ENCODE data around the gene PDIA6. TPM values are rescaled to one million over a fixed set of nuclear protein-coding genes. Genes with fewer than 3 reads are reported as not detected.
"Not testable (repeated sequence)": the region's sequence is repeated elsewhere in the genome, so short reads cannot be mapped to it uniquely, and the experiment has no call there.

The PDIA6 gene
- total RNA-seq, 1 donor from 2014 or later: 188 TPM

DNA sequence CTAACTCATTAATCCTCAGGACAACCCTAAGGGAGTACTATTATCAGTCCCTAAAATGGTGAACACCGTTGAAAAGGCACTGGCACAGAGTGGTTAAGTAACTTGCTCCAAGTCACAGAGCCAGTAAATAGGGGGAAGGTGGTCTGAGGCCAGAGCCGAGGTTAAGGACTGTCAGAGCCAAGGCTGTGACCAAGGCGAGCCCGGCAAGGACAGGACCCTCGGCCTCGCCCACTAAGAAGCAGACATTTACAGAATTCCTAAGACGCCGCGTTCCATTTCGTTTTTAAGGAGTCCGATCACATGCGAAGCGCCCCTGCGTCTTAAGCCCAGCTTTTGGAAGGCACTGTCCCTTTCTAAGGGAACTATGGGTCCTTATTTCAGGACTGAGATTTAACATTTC lies 1.1 kb downstream of the PDIA6 start:
- intact Hi-C loops (cut with micrococcal nuclease): loop anchor here (5.0 kb wide), 5 partner anchors 119 to 941 kb away; partner anchors contain the start of genes HPCAL1, ODC1 and RRM2

GRCh38 chr2:10810202-10811161 lies 2.1 kb downstream of the PDIA6 start:
- intact Hi-C loops (cut with micrococcal nuclease): loop anchor here (5.0 kb wide), 5 partner anchors 118 to 942 kb away; partner anchors contain the start of genes HPCAL1, ODC1 and RRM2

DNA sequence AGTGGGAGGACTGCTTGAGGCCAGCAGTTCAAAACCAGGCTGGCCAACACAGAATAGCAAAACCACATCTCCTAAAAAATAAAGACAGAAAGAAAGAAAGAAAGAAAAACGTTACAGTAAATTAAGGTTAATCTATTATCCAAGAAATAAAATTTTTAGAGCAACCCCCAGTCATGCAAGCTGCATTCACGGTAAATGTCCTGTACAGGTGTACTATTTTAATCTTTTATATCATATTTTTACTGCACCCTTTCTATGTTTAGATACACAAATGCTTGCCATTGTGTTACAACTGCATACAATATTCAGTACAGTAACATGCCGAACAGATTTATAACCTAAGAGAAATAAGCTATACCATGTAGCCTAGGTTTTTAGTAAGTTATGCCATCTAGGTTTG lies 6.0 kb downstream of the PDIA6 start:
- intact Hi-C loops (cut with micrococcal nuclease): no loop called here

DNA sequence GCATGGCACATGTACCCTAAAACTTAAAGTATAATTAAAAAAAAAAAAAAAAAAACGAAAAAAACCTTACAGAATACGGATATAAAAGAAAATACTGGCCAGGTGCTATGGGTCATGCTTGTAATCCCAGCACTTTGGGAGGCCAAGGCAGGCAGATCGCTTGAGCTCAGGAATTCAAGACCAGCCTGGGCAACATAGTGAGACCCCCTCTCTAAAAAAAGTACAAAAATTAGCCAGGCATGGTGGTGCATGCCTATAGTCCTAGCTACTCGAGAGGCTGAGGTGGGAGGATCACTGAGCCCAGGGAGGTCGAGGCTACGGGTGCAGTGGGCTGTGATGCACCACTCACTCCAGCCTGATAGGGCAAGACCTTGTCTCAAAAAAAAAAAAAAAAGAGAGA lies 6.6 kb downstream of the PDIA6 start:
- intact Hi-C loops (cut with micrococcal nuclease): not testable (repeated sequence)

DNA sequence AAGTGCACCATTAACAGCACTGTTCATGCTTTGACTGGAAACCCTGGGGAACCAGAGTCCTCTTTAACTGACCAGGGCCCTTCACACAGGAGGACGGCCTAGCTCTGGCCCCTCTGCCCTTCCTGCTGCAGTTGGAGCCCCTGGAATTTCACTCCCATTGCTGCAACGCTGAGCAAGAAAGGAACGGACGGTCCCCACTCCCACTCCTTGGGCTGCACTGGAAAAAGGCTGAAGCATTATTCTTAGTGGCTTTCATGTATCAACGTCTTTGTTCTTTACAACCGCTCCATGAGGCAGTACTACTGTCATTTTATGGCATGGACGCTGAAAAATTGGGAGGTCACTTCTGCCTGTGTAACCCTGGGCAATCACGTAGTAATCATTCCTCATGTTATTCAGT lies 9.9 kb downstream of the PDIA6 start:
- intact Hi-C loops (cut with micrococcal nuclease): no loop called here

DNA sequence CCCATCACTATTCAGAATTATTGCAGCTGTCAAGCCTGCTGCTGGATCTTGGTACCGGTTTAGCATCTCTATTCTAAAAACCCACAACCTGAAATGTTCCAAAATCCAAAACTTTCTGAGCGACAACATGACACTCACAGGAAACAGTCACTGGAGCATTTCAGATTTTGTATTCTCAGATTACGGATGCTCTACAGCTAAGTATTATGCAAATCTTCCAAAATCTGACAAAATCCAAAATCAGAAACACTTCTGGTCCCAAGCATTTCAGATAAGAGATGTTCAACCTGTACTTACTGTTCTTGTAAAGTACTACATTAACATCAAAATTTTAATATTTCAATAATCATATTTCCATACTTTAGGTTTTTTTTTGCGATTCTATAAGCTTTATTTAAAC lies 12.4 kb downstream of the PDIA6 start:
- intact Hi-C loops (cut with micrococcal nuclease): no loop called here

DNA sequence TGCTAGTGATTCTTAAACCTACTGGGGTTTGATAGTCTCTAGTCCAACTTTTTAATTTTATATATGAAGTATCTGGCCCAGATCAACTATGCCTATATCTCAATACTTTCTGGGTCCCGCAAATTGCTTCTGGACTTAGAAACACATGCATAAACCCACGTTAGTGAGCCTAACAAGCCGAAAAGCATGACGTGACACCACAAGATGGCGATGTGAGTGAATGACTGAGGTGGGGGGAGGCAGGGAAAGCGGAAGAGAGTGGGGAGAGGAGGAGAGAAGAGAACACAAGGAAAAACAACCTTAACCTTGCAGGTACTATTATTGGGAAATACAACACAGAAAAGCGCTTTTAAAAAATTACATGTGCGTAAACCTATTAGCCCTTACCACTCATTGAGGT lies 13.8 kb downstream of the PDIA6 start:
- intact Hi-C loops (cut with micrococcal nuclease): no loop called here

- intact Hi-C loops (cut with micrococcal nuclease): no loop called here
Measured at GRCh38 chr2:10796703-10797102, 15.9 kb downstream of the PDIA6 start.

- intact Hi-C loops (cut with micrococcal nuclease): no loop called here
Measured at GRCh38 chr2:10795508-10796046, 17.0 kb downstream of the PDIA6 start.

GRCh38 chr2:10794876-10795275 lies 17.7 kb downstream of the PDIA6 start:
- intact Hi-C loops (cut with micrococcal nuclease): no loop called here

DNA sequence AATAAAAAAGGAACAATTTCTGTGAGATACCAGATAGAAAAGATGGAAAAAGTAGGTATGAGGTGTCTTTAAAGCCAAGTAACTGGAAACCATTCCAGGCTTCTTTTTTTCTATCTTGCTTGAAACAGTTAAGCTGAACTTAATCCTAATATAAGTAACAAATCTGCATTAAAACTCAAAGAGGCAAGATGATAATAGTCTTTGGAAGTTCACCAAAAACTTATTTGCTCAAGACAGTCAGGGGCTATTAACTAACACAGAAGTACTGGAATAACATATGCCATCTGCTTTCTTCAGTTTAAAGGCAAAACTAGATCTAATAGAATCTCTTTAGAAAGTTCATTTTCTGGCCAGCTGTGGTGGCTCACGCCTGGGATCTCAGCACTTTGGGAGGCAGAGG lies 18.8 kb downstream of the PDIA6 start:
- intact Hi-C loops (cut with micrococcal nuclease): no loop called here

DNA sequence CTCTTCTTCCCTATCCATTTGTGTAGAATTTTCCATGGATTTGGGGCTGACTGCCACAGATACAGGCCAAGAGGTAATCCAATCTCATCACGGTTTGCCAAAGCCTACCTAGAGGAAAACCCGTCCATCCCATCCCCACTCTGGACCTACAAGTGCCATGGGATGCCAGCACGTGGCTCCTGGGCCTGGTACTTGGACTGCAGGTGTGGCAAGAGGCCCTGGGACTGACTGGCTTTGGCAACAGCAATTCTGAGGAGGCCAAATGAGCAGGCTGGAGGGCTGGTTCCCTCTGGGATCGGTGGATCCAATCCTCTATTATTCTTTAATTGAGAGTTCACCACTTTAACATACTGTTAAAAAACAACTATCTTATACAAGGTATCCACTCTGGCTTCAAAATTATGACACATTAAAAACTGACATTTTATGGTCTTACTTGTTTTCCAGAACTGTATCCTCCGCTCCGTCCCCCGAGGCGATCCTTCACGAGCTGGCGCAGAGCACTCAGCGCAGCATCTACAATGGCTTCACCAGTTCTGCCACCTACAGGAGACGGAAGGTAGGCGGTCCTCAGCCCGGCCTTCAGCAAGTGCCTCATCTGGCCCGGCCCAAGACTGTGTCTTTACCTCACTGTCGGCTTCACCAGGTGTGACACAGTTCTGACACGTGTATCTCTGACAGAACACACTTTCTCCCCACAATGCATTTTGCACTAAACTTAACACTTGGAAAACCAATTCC lies 19.8 kb downstream of the PDIA6 start:
- intact Hi-C loops (cut with micrococcal nuclease): no loop called here

DNA sequence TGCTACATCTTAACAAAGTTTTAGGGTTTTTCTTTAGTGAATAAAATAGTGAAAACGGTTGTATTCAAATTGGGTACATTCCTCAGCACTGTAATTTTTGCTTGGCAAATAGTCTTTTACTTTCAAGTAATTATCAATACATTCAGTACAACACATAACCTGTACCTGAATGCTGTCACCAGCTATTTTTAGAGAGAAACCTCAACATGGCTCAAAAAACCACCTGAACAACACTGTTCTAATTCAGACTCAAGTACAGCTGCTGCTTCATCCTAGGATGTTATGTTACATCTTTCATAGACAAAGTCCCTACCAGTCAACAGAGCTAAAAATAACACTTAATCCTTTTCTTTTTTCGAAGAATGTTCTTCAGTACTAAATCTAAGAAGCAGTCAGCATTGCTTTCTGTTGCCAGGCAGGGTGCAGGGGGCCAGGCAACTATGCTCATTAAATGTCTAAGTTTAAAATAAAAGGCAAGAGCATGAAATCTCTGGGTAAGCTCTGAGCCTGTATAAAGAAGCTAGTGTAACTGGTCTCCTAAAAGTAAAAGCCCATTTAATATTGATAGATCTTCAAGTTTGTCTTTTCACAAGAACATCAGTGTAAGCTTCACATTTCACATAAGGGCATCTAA lies 20.5 kb downstream of the PDIA6 start:
- intact Hi-C loops (cut with micrococcal nuclease): no loop called here

DNA sequence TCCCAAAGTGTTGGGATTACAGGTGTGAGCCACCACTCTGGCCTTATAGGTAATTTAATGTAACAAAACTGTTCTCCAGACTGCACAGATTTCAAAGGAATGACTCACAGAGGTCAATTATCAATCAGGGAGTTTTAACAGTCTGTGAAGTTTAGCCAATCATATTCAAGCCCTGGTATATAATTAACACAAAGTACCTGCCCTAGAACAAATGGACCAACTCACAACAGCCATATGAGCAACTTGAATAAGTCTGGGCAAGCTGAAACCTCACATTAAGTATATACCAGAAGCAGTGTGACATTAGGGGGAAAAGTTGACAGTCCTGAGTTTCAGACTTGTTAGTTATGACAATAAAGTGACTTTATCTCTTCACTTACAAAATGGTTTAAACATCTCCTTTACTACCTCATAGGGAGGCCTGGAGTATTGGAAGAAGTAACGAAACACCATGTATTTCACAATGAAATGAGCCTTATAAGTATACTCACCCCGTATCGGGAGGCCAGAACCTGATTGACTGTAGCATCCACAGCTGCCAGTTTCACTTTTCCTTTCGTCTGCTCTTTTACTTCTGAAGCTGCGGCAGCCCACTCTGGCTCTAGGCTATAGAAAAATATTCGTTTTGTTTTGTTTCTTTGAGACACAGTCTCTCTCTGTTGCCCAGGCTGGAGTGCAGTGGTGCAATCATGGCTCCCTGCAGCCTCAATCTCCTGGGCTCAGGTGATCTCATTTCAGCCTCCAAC lies 22.2 kb downstream of the PDIA6 start:
- intact Hi-C loops (cut with micrococcal nuclease): no loop called here

DNA sequence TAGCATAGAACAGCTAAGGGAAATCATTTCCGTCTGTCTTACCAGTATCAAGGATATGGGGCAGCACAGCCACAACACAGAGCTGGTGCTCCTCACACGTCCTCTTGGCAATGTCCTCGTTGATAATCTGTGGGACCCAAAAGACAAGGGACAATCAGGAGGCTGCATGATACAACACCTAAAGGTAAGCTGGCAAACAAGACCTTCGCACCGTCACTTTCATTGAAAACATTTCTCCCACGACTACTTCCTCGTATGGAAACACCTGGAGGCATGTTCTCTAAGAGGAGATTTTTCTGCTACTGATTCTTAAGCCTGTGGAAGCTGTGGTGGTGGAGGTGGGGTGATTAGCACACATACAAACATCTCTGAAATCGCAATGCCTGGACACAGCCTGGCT lies 23.7 kb downstream of the PDIA6 start:
- intact Hi-C loops (cut with micrococcal nuclease): no loop called here

- intact Hi-C loops (cut with micrococcal nuclease): no loop called here
Measured at GRCh38 chr2:10787176-10787968, 25.2 kb downstream of the PDIA6 start.

DNA sequence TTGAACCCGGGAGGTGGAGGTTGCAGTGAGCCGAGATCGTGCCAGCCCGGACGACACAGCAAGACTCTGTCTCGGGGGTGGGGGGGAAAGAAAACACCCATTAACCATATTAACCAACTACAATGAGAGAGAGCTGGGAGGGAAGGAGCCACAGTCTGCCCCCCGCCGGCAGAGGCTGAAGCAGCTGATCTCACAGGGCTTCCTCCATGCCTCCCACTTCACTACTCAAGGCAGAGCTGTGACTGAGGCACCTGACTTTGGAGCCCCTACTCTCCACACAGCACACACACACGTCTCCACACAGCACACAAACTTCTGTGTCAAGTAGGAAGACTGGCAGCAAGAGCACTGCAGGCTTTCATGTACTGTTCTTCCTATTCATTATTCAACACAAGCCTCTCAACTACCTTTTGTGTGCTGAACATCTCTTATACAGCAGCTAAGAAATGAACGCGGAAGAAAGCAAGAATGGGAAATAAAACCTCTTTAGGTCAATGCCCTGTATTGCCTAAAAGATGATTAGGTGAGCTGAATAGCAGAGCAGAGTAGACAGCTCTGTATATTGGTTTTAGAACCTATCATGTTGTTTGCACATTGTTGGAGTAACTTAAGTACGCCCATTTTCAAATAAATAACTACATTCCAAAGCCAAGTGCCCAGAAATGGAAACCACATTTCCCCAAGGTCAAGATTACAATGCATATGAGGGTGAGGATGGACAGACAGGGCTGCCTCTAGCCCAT lies 26.2 kb downstream of the PDIA6 start:
- intact Hi-C loops (cut with micrococcal nuclease): no loop called here

GRCh38 chr2:10785260-10785659 lies 27.3 kb downstream of the PDIA6 start:
- intact Hi-C loops (cut with micrococcal nuclease): no loop called here

GRCh38 chr2:10784719-10785118 lies 27.9 kb downstream of the PDIA6 start:
- intact Hi-C loops (cut with micrococcal nuclease): no loop called here

All from T-helper 2 cell treated with Interferon-gamma antibody and Interleukin-4, amounts not matched to agents 100 ng/mL and 5 ng/mL, for 36 hours (primary cell).